ENCODE data around the gene CHAF1B. TPM values are rescaled to one million over a fixed set of nuclear protein-coding genes. Genes with fewer than 3 reads are reported as not detected.

Gene CHAF1B
- total and polyA plus RNA-seq, 2 of the 8 experiments (the other 6 are each of a cell fraction or from before 2014, with no cell fraction given) = 11.8 to 23.1 TPM

DNA sequence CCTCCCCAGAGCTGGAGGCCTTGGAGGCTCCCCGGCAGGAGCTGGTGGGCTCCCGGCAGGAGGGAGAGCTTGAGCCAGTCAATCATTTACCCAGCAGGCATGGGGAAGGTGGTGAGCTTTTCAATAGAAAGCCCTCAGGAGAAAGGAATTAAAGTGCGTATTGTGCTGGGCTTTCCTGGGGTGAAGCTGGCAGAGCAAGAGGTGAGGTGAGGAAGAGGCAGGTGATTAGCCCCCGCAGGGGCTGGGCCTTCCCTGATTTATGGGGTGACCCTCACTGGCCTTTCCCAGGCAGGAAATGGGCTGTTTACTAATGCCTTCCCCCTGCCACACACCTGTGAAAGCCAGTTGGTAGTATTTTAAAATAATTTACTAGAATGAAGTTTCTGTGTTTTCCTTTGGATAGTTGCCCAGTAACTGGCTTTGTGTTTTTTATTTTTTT lies 68.9 kb downstream of the CHAF1B start (continued):
- TF ChIP-seq RFX5 (IDR thresholded peaks at IDR 0.05; ENCODE audit: borderline replicate concordance, low read depth, low read length) (no peak), TAF7 (optimal IDR thresholded peaks at IDR 0.05; ENCODE audit: borderline replicate concordance, low read depth, low read length) (no peak), HDAC6 (IDR thresholded peaks at IDR 0.05; ENCODE audit: low read depth, low read length) (no peak)

Measured in H1 (cell line).